GM12878 (cell line): ENCODE data around the gene CRTC3. TPM values are rescaled to one million over a fixed set of nuclear protein-coding genes. Genes with fewer than 3 reads are reported as not detected.

ENCODE experiments used
- ATAC-seq: fragments of 200-7000 bp; cut with Tn5 transposase; 3 replicates; pipeline ENCODE4 v1.9.1; 2020; ENCODE audit warnings: mild to moderate bottlenecking, moderate library complexity
- BruUV-seq: library from RNA; stranded (reverse); fragments of 400-500 nt; replicated peaks from 2 replicates; lab custom pipeline; 2021; lab: Mats Ljungman, UMichigan
- CTCF ChIA-PET: fragments of 300-600 bp; sonication (Branson Sonifier 250); formaldehyde crosslinking; extraction: SDS; loops from one replicate; lab custom pipeline; 2021; ENCODE audit warnings: inconsistent platforms; lab: Yijun Ruan, JAX
- POLR2A ChIA-PET: fragments of 350-600 bp; formaldehyde crosslinking; extraction: SDS; loops from one replicate; lab custom pipeline; 2021; ENCODE audit warnings: inconsistent platforms; lab: Charles Lee
- RAD21 ChIA-PET: fragments of 300-600 bp; sonication (Branson Sonifier 250); formaldehyde crosslinking; loops from one replicate; lab custom pipeline; 2023; ENCODE audit warnings: antibody characterized with exemption; ENCODE audit not compliant: unreplicated experiment; lab: Charles Lee
- SMC1A ChIA-PET: fragments of 300-600 bp; sonication (Branson Sonifier 250); formaldehyde crosslinking; loops from one replicate; lab custom pipeline; 2023; ENCODE audit not compliant: unreplicated experiment, uncharacterized antibody; lab: Charles Lee
- DNase-seq: peaks from one replicate; pipeline ENCODE4 v3.0.0-alpha.2; 2011; ENCODE audit warnings: low read depth, low spot score
- FAIRE-seq: peaks from 3 replicates; lab custom pipeline; 2011; peaks lifted over from hg19 to GRCh38; lab: Jason Lieb, UNC
- H2AFZ ChIP-seq: 2 replicates; pipeline ENCODE4 v1.6.0; 2011; ENCODE audit warnings: low read depth, low read length, control low read depth; ENCODE audit not compliant: control insufficient read depth
- H3K27ac ChIP-seq: 2 replicates; pipeline ENCODE4 v1.5.1; 2011; ENCODE audit warnings: control low read depth; ENCODE audit not compliant: control insufficient read depth, insufficient read depth
- H3K27me3 ChIP-seq, 2 experiments: replicated peaks in 1 of 2; 2 replicates each; pipeline versions ENCODE4 v1.6.0 to v1.6.1; 2011; ENCODE audit warnings: low read length in 1 of 2; ENCODE audit not compliant: control insufficient read depth in 2 of 2, insufficient read depth in 2 of 2
- H3K36me3 ChIP-seq, 2 experiments: 2 replicates each; pipeline ENCODE4 v1.5.1; 2011; ENCODE audit warnings: low read length in 1 of 2; ENCODE audit not compliant: control insufficient read depth in 2 of 2, insufficient read depth in 2 of 2
- H3K4me1 ChIP-seq: 2 replicates; pipeline ENCODE4 v1.6.1; 2011; ENCODE audit warnings: mild to moderate bottlenecking, low read length, moderate library complexity, mixed read lengths; ENCODE audit not compliant: control insufficient read depth, insufficient read depth
- H3K4me2 ChIP-seq: 2 replicates; pipeline ENCODE4 v1.6.0; 2011; ENCODE audit warnings: control low read depth; ENCODE audit not compliant: control insufficient read depth, insufficient read depth
- H3K4me3 ChIP-seq: fragments of 200-600 bp; sonication (generic); 2 replicates; pipeline ENCODE4 v1.5.1; 2016
- H3K79me2 ChIP-seq: 2 replicates; pipeline ENCODE4 v1.6.0; 2011; ENCODE audit warnings: low read length; ENCODE audit not compliant: control insufficient read depth, insufficient read depth
- H3K9ac ChIP-seq: 2 replicates; pipeline ENCODE4 v1.8.0; 2011; ENCODE audit warnings: low read length, control low read depth, mixed read lengths; ENCODE audit not compliant: control insufficient read depth, insufficient read depth
- H3K9me3 ChIP-seq: replicated peaks from 3 replicates; pipeline ENCODE4 v1.5.1; 2011; ENCODE audit warnings: mild to moderate bottlenecking, low read length; ENCODE audit not compliant: control insufficient read depth, insufficient read depth
- H4K20me1 ChIP-seq: 2 replicates; pipeline ENCODE4 v1.6.0; 2011; ENCODE audit not compliant: control insufficient read depth, insufficient read depth
- BACH1 ChIP-seq: fragments of 450-650 bp; IDR thresholded peaks from 2 replicates; pipeline ENCODE4 v1.6.1; 2017; ENCODE audit warnings: mild to moderate bottlenecking, borderline replicate concordance
- MTA3 ChIP-seq: IDR thresholded peaks from 2 replicates; pipeline ENCODE4 v1.6.1; 2012; ENCODE audit warnings: low read length, inconsistent platforms, borderline replicate concordance
- PBX3 ChIP-seq: IDR thresholded peaks from 2 replicates; pipeline ENCODE4 v1.6.1; 2011; ENCODE audit warnings: mild to moderate bottlenecking, low read depth, low read length, moderate library complexity; ENCODE audit not compliant: insufficient replicate concordance
- STAT1 ChIP-seq: fragments of 450-650 bp; conservative IDR thresholded peaks from 2 replicates; pipeline ENCODE4 v1.6.1; 2014; ENCODE audit warnings: antibody characterized with exemption, mild to moderate bottlenecking
- YY1 ChIP-seq: IDR thresholded peaks from 2 replicates; pipeline ENCODE4 v1.6.1; 2011; ENCODE audit warnings: low read depth, mild to moderate bottlenecking, low read length
- WGBS: methylation state at CpG from one replicate; pipeline ENCODE4 v1.1.6; 2016; ENCODE audit warnings: low lambda C conversion rate; ENCODE audit not compliant: insufficient replicate concordance, insufficient coverage; ENCODE audit errors: missing lambda C conversion rate; 5-methylcytosine and 5-hydroxymethylcytosine counted together
- in situ Hi-C: fragments of 300-500 bp; cut with MboI; formaldehyde crosslinking; loops from 9 replicates; pipeline ENCODE4 v1.14.3; 2018; ENCODE audit warnings: mixed read lengths
- intact Hi-C: fragments of 100-400 bp; cut with micrococcal nuclease; formaldehyde crosslinking; loops from one replicate; pipeline ENCODE4 v1.14.2; 2022; ENCODE audit not compliant: unreplicated experiment
- polyA plus RNA-seq, 11 experiments: library from polyadenylated mRNA; depleted of rRNA in 4 of 11; unstranded in 6 of 11; stranded (reverse) in 5 of 11; fragments of >200 nt; fragmentation: Nextera tagmentation in 4 of 11; fragmentation: Illumina TruSeq in 1 of 11; extraction: Ambion mirVana in 4 of 11; extraction: Trizol in 1 of 11; gene quantifications; 1 replicate in 1 of 11; 2 replicates in 10 of 11; pipeline versions ENCODE4 v1.2.1 to v1.2.3, GENCODE V29; 2011 to 2016; ENCODE audit warnings: inconsistent platforms in 2 of 11, missing spikeins in 2 of 11, low read depth in 1 of 11
- total RNA-seq, 4 experiments: library from RNA; depleted of rRNA in 3 of 4; stranded (reverse); fragments of >200 nt in 3 of 4; fragmentation: Illumina TruSeq in 1 of 4; extraction: Trizol in 1 of 4; gene quantifications; 2 replicates each; pipeline versions ENCODE4 v1.2.1 to v1.2.3, GENCODE V29; 2013 to 2021

Gene CRTC3
- total and polyA plus RNA-seq, 10 of the 15 experiments (the other 5 are each of a cell fraction or from before 2014, with no cell fraction given): 3.5 to 36.9 (median 18.9) TPM

GRCh38 chr15:90595763-90596155 is 66.0 kb downstream of the CRTC3 start:
- H3K36me3 ChIP-seq: peaks cover 0 to 5% of the 10 kb centered on the region in 2 experiments; a peak in 2 of 4 replicates
- no peaks in the 10 kb centered on the region for H3K27me3 ChIP-seq
- ChIA-PET POLR2A (interaction anchor here (0.5 to 1.6 kb wide), 6 partner anchors 25 to 208 kb away, joined by 3 to 7 read pairs (median 4); partner anchors contain the start of gene IQGAP1), RAD21 (interaction anchor here (0.6 to 2.3 kb wide), 10 partner anchors 13 to 336 kb away, joined by 3 to 12 read pairs (median 4); partner anchors contain the start of gene CRTC3), SMC1A (interaction anchor here (0.9 to 3.2 kb wide), 13 partner anchors 18 to 294 kb away, joined by 3 to 17 read pairs (median 5); no protein-coding TSS in a partner anchor), CTCF (interaction anchor here (0.8 to 1.8 kb wide), 5 partner anchors 10 to 291 kb away, joined by 3 to 8 read pairs (median 4); no protein-coding TSS in a partner anchor)
- peak overlapping the region; percentile 65 for H3K4me2 ChIP-seq
- no peaks in the 10 kb centered on the region; the same call in 2 of the 3 replicates for H3K9me3 ChIP-seq
- 0 out of 2 replicates have a peak overlapping the region, but pooled peaks have one; percentile 12 for H3K4me3 ChIP-seq
- H4K20me1 ChIP-seq: no peaks in the 10 kb centered on the region
- no TSS peak for BruUV-seq
- peaks cover 4% of the 10 kb centered on the region for H3K79me2 ChIP-seq
- intact Hi-C loops (loop anchor here (2.0 to 5.0 kb wide), 5 partner anchors 33 to 273 kb away; no protein-coding TSS in a partner anchor), in situ Hi-C loops (no loop called here)
- DNase-seq (no peak), ATAC-seq (peak; percentile 41), FAIRE-seq (no peak)
- H3K9ac ChIP-seq: peak overlapping the region; percentile 58
- 10% methylated on average over 7 of the region's 7 CpGs for WGBS
- peak overlapping the region; percentile 68 for H3K27ac ChIP-seq
- H3K4me1 ChIP-seq: peaks cover 57% of the 10 kb centered on the region
- H2AFZ ChIP-seq: peak overlapping the region; percentile 5; the same call in 1 of the 2 replicates
- 0 out of 2 replicates have a peak, but pooled peaks have one; percentile 29 for TF ChIP-seq STAT1
- TF ChIP-seq YY1: peak; percentile 57; the same call in 1 of the 2 replicates
- 0 out of 2 replicates have a peak, but pooled peaks have one; percentile 3 for TF ChIP-seq BACH1
- TF ChIP-seq PBX3: no peak
- 0 out of 2 replicates have a peak, but pooled peaks have one; percentile 7 for TF ChIP-seq MTA3
